Activated T-helper 1 cell treated with anti-CD3 and anti-CD28 coated beads, Interleukin-12 subunit alpha, Interleukin-12 subunit beta, Interleukin-2, Interleukin-4 antibody, amounts not matched to agents 30 ng/mL and 10 ng/mL and 1 ng/mL, durations not matched to agents 14 hours and 24 hours and 36 hours (primary cell): ENCODE results near the gene ITIH5. TPM values are rescaled to one million over a fixed set of nuclear protein-coding genes. Genes with fewer than 3 reads are reported as not detected.

Experiments
- DNase-seq: peaks from one replicate; pipeline ENCODE4 v3.0.0; 2021; ENCODE audit warnings: low spot score
- H3K27ac Mint-ChIP-seq: one replicate; pipeline ENCODE4 v1.8.0; 2021; ENCODE audit warnings: mild to moderate bottlenecking, mixed read lengths
- H3K27me3 Mint-ChIP-seq: one replicate; pipeline ENCODE4 v1.8.0; 2022; ENCODE audit warnings: mild to moderate bottlenecking, moderate library complexity, mixed read lengths; ENCODE audit not compliant: insufficient read depth
- H3K36me3 Mint-ChIP-seq: one replicate; pipeline ENCODE4 v1.8.0; 2021; ENCODE audit warnings: low read depth, mixed read lengths
- H3K4me1 Mint-ChIP-seq: one replicate; pipeline ENCODE4 v1.8.0; 2021; ENCODE audit warnings: low read depth, mixed read lengths
- H3K4me3 Mint-ChIP-seq: one replicate; pipeline ENCODE4 v1.8.0; 2021; ENCODE audit warnings: mild to moderate bottlenecking, moderate library complexity, mixed read lengths
- H3K9me3 Mint-ChIP-seq: one replicate; pipeline ENCODE4 v1.8.0; 2021; ENCODE audit warnings: mixed read lengths
- intact Hi-C: fragments of 100-400 bp; cut with micrococcal nuclease; formaldehyde crosslinking; loops from one replicate; pipeline ENCODE4 v1.15.1; 2024
- total RNA-seq: library from RNA; stranded (reverse); gene quantifications from 2 replicates; pipeline ENCODE4 v1.2.3, GENCODE V29; 2022

Gene ITIH5
- total RNA-seq, 1 donor from 2014 or later, result not detected

- Mint-ChIP-seq H3K9me3 (no peaks in the 10 kb centered on the region), H3K36me3 (no peaks in the 10 kb centered on the region), H3K4me3 (no peak overlapping the region), H3K27me3 (peaks cover 13% of the 10 kb centered on the region), H3K27ac (peak overlapping the region; percentile 6), H3K4me1 (peaks cover 15% of the 10 kb centered on the region)
- intact Hi-C loops, result loop anchor here (1.0 to 10.0 kb wide), 5 partner anchors 162 to 1777 kb away; partner anchors contain the start of gene GATA3
- peak; percentile 56 for DNase-seq
Measured at GRCh38 chr10:7525314-7526016, 141.3 kb downstream of the ITIH5 start.

DNA sequence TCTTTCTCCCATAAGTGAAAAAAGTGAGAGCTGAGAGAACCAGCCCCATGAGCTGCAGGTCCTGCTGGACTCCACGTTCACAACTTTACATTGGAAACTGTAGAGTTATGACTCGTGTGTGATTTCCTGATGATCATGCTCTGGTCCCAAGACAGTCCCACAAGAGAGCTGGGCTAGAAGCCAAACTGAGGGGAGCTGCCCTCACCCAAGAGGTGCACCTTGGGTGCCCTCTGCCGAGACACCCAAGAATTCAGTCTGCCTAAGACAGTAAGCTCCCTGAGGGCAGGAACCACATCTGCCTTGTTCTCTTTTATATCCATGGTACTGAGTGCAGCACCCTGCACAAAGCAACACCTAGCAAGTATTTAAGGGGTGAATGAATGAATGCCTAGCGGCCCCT lies 143.1 kb downstream of the ITIH5 start:
- Mint-ChIP-seq H3K27ac (no peak overlapping the region), H3K4me1 (peaks cover 15% of the 10 kb centered on the region), H3K36me3 (no peaks in the 10 kb centered on the region), H3K4me3 (no peak overlapping the region), H3K27me3 (peaks cover 10% of the 10 kb centered on the region), H3K9me3 (no peaks in the 10 kb centered on the region)
- DNase-seq, result no peak
- intact Hi-C loops, result loop anchor here (2.0 to 10.0 kb wide), 3 partner anchors 231 to 1681 kb away; partner anchors contain the start of gene GATA3

GRCh38 chr10:7520507-7521485 lies 146.0 kb downstream of the ITIH5 start:
- Mint-ChIP-seq H3K9me3 (no peaks in the 10 kb centered on the region), H3K4me1 (peaks cover 23% of the 10 kb centered on the region), H3K27ac (no peak overlapping the region), H3K4me3 (no peak overlapping the region), H3K36me3 (no peaks in the 10 kb centered on the region), H3K27me3 (peaks cover 6% of the 10 kb centered on the region)
- no peak for DNase-seq
- intact Hi-C loops, result loop anchor here (10.0 kb wide), 2 partner anchors 534 to 1684 kb away; partner anchors contain the start of gene GATA3

DNA sequence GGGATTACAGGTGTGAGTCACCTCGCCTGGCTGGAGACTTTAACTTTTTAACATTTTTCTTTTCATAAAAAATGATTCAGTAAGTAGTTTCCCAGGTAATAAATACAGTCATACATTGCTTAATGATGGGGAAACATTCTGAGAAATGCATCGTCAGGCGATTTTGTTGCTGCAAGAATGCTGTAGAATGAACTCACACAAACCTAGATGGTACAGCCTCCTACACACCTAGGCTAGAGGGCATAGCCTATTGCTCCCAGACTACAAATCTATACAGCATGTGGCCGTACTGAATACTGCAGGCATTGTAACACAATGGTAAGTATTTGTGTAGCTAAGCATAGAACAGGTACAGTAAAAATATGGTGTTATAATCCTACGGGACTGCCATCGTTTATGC lies 147.4 kb downstream of the ITIH5 start:
- H3K4me3 Mint-ChIP-seq, result no peak overlapping the region
- intact Hi-C loops, result no loop called here
- H3K36me3 Mint-ChIP-seq, result no peaks in the 10 kb centered on the region
- H3K27ac Mint-ChIP-seq, result no peak overlapping the region
- DNase-seq, result no peak
- H3K27me3 Mint-ChIP-seq, result peaks cover 14% of the 10 kb centered on the region
- H3K9me3 Mint-ChIP-seq, result no peaks in the 10 kb centered on the region
- peaks cover 17% of the 10 kb centered on the region for H3K4me1 Mint-ChIP-seq

- Mint-ChIP-seq H3K9me3 (no peaks in the 10 kb centered on the region), H3K27me3 (peaks cover 17% of the 10 kb centered on the region), H3K27ac (no peak overlapping the region), H3K36me3 (no peaks in the 10 kb centered on the region), H3K4me1 (peaks cover 19% of the 10 kb centered on the region), H3K4me3 (no peak overlapping the region)
- intact Hi-C loops, result no loop called here
- no peak for DNase-seq
Measured at GRCh38 chr10:7518693-7519092, 148.1 kb downstream of the ITIH5 start.

DNA sequence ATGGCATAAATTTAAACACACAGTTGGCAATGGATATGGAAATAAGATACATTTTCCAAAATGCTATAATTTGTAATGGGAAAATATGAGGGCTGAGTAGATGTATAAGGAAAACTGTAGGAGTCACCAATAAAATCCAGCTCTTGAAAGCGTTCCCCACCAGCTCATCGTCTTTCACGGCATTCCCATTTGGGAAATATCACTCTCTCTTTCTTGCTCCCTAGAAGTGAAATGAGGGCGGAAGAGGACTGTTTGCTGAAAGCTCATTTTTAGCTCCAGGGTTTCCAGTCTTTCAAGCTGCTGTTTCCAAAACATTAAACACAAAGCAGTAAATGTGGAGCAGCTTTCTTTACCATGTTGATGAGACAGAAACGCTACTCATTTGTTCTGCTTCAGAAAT lies 151.3 kb downstream of the ITIH5 start:
- no peak overlapping the region for H3K27ac Mint-ChIP-seq
- peaks cover 37% of the 10 kb centered on the region for H3K4me1 Mint-ChIP-seq
- peaks cover 17% of the 10 kb centered on the region for H3K27me3 Mint-ChIP-seq
- DNase-seq, result no peak
- intact Hi-C loops, result no loop called here
- H3K9me3 Mint-ChIP-seq, result peaks cover 13% of the 10 kb centered on the region
- H3K36me3 Mint-ChIP-seq, result peaks cover 10% of the 10 kb centered on the region
- H3K4me3 Mint-ChIP-seq, result no peak overlapping the region

GRCh38 chr10:7513936-7514335 lies 152.8 kb downstream of the ITIH5 start:
- Mint-ChIP-seq H3K4me1 (peaks cover 49% of the 10 kb centered on the region), H3K27me3 (peaks cover 17% of the 10 kb centered on the region), H3K36me3 (peaks cover 19% of the 10 kb centered on the region), H3K4me3 (no peak overlapping the region), H3K27ac (no peak overlapping the region), H3K9me3 (peaks cover 26% of the 10 kb centered on the region)
- DNase-seq, result no peak
- intact Hi-C loops, result no loop called here

DNA sequence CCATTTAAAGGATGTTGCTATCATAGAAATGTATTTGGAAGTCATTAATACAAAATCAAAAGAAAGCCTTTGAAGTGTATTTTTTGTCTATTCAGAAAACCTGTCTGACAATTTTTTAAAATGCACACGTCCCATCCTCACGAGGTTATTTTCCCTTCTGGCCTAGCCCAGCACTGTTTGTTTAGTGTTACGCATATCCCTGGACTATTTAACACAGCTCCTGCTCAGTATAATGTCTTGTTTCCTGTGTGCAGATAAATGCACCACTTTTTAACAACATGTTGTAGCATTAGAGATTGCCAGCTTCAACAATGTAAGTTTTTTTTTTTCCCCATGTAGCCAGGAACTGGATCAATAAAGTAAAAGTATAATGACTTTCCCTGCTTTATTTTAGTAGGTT lies 153.3 kb downstream of the ITIH5 start:
- intact Hi-C loops, result no loop called here
- H3K27ac Mint-ChIP-seq, result no peak overlapping the region
- H3K4me1 Mint-ChIP-seq, result peaks cover 52% of the 10 kb centered on the region
- no peak for DNase-seq
- peaks cover 30% of the 10 kb centered on the region for H3K9me3 Mint-ChIP-seq
- H3K27me3 Mint-ChIP-seq, result peaks cover 16% of the 10 kb centered on the region
- peaks cover 24% of the 10 kb centered on the region for H3K36me3 Mint-ChIP-seq
- H3K4me3 Mint-ChIP-seq, result no peak overlapping the region

- H3K27ac Mint-ChIP-seq, result no peak overlapping the region
- H3K27me3 Mint-ChIP-seq, result peaks cover 11% of the 10 kb centered on the region
- no peak overlapping the region for H3K4me3 Mint-ChIP-seq
- DNase-seq, result no peak
- H3K4me1 Mint-ChIP-seq, result peaks cover 52% of the 10 kb centered on the region
- peaks cover 32% of the 10 kb centered on the region for H3K9me3 Mint-ChIP-seq
- intact Hi-C loops, result no loop called here
- peaks cover 29% of the 10 kb centered on the region for H3K36me3 Mint-ChIP-seq
Measured at GRCh38 chr10:7512487-7512886, 154.3 kb downstream of the ITIH5 start.

DNA sequence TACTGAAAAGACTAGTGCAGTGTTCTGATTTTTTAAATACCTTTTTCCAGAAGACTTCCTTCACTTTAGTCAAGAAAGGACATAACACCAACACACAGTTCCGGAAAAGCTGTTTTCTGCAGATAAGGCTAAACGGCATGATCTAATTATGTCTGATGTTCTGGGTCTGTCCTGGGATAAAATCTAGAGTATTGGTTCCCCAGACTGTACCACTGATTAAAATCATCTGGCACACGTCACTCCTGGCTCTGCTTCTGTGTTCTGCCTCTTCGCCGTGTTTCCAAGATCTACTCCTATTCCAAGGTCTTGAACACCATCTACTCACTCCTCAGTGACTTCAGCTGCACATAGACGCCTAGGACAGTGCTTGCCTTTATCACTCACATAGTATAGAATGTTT lies 155.2 kb downstream of the ITIH5 start:
- H3K4me1 Mint-ChIP-seq, result peaks cover 61% of the 10 kb centered on the region
- H3K4me3 Mint-ChIP-seq, result no peak overlapping the region
- no peak overlapping the region for H3K27ac Mint-ChIP-seq
- DNase-seq, result no peak
- H3K27me3 Mint-ChIP-seq, result peaks cover 11% of the 10 kb centered on the region
- peaks cover 32% of the 10 kb centered on the region for H3K9me3 Mint-ChIP-seq
- intact Hi-C loops, result no loop called here
- peaks cover 30% of the 10 kb centered on the region for H3K36me3 Mint-ChIP-seq

Other genes starting within 250 kb of the ITIH5 start
- not detected in 2 replicates for gene ITIH2, start 36.4 kb upstream of the ITIH5 start, total RNA-seq
- 11.0 and 12.3 TPM in 2 replicates for gene KIN, start 121.0 kb upstream of the ITIH5 start, total RNA-seq
- gene ATP5F1C, start 121.2 kb upstream of the ITIH5 start, total RNA-seq, result 316 and 329 TPM in 2 replicates
- 15.1 and 16.3 TPM in 2 replicates for gene TAF3, start 151.5 kb upstream of the ITIH5 start, total RNA-seq